GM19467 (cell line): Measurements from ENCODE around the gene L1TD1.
"Not testable (repeated sequence)": the region's sequence is repeated elsewhere in the genome, so short reads cannot be mapped to it uniquely, and the experiment has no call there.

Experiments used
- ATAC-seq: cut with Tn5 transposase; IDR thresholded peaks from one replicate; pipeline ENCODE4 v1.9.1; 2021; ENCODE audit warnings: mild to moderate bottlenecking, moderate library complexity; ENCODE audit not compliant: unreplicated experiment

Gene L1TD1

GRCh38 chr1:62233926-62234450, 39.3 kb downstream of the L1TD1 start:
- ATAC-seq: no peak

GRCh38 chr1:62234688-62235087, 40.0 kb downstream of the L1TD1 start:
- ATAC-seq: no peak

DNA sequence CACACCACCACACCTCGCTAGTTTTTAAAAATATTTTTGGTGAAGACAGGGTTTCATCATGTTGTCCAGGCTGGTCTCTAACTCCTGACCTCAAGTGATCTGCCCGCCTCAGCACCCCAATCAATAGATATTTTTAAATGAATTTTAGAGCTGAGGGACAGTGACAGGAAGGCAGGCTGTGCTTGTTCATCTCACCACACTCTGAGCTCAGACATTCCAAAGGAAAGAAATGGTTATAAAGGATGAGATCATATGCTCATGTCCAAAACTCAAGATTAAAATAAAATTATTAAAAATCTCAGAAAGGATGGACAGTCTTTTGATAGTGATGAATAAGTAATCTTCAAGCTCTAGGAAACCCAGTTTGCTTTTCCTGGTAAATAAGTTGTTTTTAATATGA, 40.9 kb downstream of the L1TD1 start:
- ATAC-seq: no peak

DNA sequence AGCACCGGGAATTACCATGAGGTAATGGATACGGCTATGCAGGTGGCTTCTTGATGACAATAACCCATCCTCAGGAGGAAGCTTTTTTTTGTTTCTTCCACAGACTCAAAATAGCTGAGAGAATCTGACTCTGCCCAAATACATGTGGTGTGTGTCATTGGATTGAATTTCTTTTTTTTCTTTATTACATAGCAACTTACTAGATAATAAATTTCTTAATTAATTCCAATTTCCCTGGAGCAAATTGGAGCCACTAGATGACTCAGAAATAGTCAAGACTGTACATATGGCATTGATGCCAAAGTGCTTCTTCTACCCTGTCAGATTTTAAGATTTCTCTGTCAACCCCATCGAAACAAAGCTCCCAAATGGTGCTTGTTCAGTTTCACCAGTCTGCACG, 42.7 kb downstream of the L1TD1 start:
- no peak for ATAC-seq

DNA sequence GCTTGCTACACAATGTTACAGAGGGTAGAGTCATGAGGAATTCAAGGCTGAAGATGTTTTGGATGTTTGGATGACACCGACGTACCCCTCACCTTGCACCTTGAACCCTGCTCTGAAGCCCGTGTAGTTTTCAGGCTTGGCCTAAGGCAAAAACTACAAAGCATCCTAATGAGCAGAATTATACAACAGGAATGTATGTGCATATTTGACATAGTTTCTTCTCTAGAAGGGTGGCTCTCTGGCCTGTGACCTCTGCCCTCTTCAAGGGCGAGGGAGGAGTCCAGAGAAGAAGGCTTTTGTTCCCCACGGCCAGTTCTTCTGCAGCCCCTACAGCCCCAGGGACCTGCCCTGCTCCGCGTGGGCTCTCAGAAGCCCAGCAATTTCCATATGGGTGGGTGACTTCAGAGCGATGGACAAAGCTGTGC, 43.3 kb downstream of the L1TD1 start:
- no peak for ATAC-seq

- no peak for ATAC-seq
Observed at GRCh38 chr1:62238507-62238906, 43.9 kb downstream of the L1TD1 start.

GRCh38 chr1:62239652-62240403, 45.2 kb downstream of the L1TD1 start:
- not testable (repeated sequence) for ATAC-seq

GRCh38 chr1:62240651-62241370, 46.2 kb downstream of the L1TD1 start:
- ATAC-seq: no peak

GRCh38 chr1:62241371-62242131, 46.9 kb downstream of the L1TD1 start:
- ATAC-seq: no peak

- ATAC-seq: not testable (repeated sequence)
Observed at GRCh38 chr1:62244380-62244779, 49.7 kb downstream of the L1TD1 start.

DNA sequence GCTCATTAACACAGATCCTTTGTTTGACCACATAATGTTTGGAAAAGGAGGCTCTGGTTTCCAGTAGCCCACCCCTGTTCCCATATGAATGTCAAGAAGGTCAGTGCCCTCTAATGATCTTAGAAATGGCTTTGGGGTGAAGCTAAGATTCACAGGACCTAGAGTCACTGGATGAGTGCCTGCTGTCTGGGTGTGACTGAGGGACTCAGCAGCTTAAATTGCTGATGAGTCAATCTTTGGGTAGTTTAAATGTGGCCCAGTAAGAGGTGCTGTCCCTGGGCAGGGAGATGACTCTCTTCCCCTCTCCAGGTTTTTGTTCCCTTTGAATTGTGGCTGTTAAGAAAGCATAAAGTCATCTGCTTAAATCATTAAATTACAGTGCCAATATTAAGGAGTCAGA, 50.6 kb downstream of the L1TD1 start:
- no peak for ATAC-seq

DNA sequence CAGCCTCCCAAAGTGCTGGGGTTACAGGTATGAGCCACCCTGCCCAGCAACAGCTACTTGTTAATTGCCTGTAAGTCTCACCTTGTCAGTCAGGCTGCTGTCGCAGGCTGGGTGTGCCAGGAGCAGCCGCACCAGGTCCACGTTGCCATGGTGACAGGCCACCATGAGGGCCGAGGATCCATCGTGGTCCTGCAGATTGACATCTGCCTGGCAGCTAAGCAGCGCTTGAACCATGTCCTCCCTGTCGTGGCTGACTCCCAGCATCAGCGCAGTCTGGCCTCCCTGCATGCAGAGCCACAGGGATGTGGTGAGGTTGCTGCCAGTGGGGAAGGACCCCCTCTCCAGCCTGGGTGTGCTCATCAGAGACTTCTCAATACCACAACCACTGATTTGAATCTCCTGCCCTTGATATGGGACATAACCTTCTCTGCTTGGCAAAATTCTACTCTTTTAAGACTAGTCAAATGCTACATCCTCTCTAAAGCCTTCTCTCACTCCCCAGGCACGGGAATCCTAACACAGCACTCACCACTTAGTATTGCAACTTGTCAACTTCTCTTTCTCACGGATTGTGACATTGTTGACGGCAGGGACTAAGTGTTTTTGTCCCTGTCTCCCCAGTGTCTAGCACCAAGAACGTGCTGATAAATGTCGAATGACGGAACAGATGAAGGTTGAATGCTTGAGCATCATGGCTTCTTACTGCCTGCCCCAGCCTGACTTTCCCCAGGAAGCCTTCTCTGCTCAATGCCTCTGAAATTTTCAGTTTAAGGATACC, 52.9 kb downstream of the L1TD1 start:
- no peak for ATAC-seq

- no peak for ATAC-seq
Observed at GRCh38 chr1:62250126-62250726, 55.6 kb downstream of the L1TD1 start.

DNA sequence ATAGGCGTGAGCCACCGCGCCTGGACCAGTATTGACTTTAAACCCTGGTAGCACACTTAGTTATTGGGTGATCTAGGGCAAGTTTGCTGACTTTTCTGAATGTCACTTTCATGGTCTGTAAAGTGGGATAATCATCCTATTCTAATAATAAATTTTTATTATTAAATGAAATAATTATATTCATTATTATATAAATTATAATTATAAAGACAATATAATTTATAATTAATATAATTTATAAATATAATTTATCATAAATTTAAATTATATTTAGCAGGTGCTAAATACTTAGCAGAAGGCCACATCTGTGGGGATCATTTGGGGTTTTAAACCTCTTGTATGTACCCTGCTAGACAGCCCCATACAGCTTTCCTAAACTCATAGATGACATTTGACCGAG, 64.9 kb downstream of the L1TD1 start:
- no peak for ATAC-seq

DNA sequence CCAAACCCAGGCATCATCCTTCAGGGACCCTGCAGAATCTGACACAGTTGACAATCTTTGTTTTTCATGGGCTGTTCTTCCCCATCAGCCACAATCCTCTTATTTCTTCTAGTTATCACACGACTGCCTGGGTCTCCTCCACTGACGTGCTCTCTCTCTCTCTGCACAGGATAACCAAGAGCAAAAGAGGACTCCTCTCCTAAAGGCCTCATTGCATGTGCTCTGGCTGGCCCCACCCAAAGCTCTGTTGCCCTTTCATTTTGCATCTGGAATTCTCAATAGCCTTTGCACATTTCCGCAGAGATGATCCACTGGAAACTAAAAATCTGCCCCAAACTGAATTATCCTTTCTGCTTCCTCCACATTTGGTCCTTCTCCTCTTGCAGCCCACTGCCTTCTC, 66.0 kb downstream of the L1TD1 start:
- ATAC-seq: no peak
